ENCODE data around the gene TPK1.

The TPK1 gene

GRCh38 chr7:144848078-144848477, 12.2 kb upstream of the TPK1 start:
- Histone ChIP-seq H3K27me3 (ENCODE audit: control insufficient read depth, low read length) (no peaks in the 10 kb centered on the region), H3K79me2 (ENCODE audit: control insufficient read depth, low read length) (no peaks in the 10 kb centered on the region), H3K4me1 (ENCODE audit: control insufficient read depth, low read length) (no peaks in the 10 kb centered on the region), H3K27ac (ENCODE audit: low read depth, low read length) (no peak overlapping the region), H3K36me3 (ENCODE audit: control insufficient read depth, low read length) (no peaks in the 10 kb centered on the region), H3K4me2 (ENCODE audit: low read length) (no peak overlapping the region), H3K9me2 (replicated peaks; ENCODE audit: control insufficient read depth, low read length) (no peaks in the 10 kb centered on the region), H3K9me3 (ENCODE audit: control insufficient read depth, insufficient read depth, low read length) (no peaks in the 10 kb centered on the region), H3K4me3 (ENCODE audit: low read length) (no peak overlapping the region), H3F3A (ENCODE audit: control insufficient read depth, insufficient read depth) (no peaks in the 10 kb centered on the region), H4K20me1 (ENCODE audit: control insufficient read depth, insufficient read depth, low read depth, low read length) (no peaks in the 10 kb centered on the region)
- TF ChIP-seq EZH2phosphoT487 (IDR thresholded peaks at IDR 0.05; ENCODE audit: borderline replicate concordance, low read length), result no peak
- TF ChIP-seq CTCF (IDR thresholded peaks at IDR 0.05; ENCODE audit: low read depth, low read length, poor library complexity, severe bottlenecking), result no peak

- Histone ChIP-seq H4K20me1 (ENCODE audit: control insufficient read depth, insufficient read depth, low read depth, low read length) (no peaks in the 10 kb centered on the region), H3K36me3 (ENCODE audit: control insufficient read depth, low read length) (no peaks in the 10 kb centered on the region), H3K9me2 (replicated peaks; ENCODE audit: control insufficient read depth, low read length) (no peaks in the 10 kb centered on the region), H3K27me3 (ENCODE audit: control insufficient read depth, low read length) (no peaks in the 10 kb centered on the region), H3K4me1 (ENCODE audit: control insufficient read depth, low read length) (peaks cover 8% of the 10 kb centered on the region), H3K4me3 (ENCODE audit: low read length) (0 out of 2 replicates have a peak overlapping the region, but pooled peaks have one; percentile 12), H3F3A (ENCODE audit: control insufficient read depth, insufficient read depth) (0 out of 2 replicates have a peak, but pooled peaks cover 2% of the 10 kb centered on the region), H3K27ac (ENCODE audit: low read depth, low read length) (no peak overlapping the region), H3K4me2 (ENCODE audit: low read length) (peak overlapping the region; percentile 20; the same call in 1 of the 2 replicates), H3K9me3 (ENCODE audit: control insufficient read depth, insufficient read depth, low read length) (no peaks in the 10 kb centered on the region), H3K79me2 (ENCODE audit: control insufficient read depth, low read length) (no peaks in the 10 kb centered on the region)
- TF ChIP-seq EZH2phosphoT487 (IDR thresholded peaks at IDR 0.05; ENCODE audit: borderline replicate concordance, low read length) (no peak), CTCF (IDR thresholded peaks at IDR 0.05; ENCODE audit: low read depth, low read length, poor library complexity, severe bottlenecking) (no peak)
These were observed 6.6 kb upstream of the TPK1 start for GRCh38 chr7:144842377-144842851.

- H3K36me3 ChIP-seq (ENCODE audit: control insufficient read depth, low read length), result no peaks in the 10 kb centered on the region
- H3K4me1 ChIP-seq (ENCODE audit: control insufficient read depth, low read length), result peaks cover 34% of the 10 kb centered on the region
- H3K27ac ChIP-seq (ENCODE audit: low read depth, low read length), result no peak overlapping the region
- H3K4me3 ChIP-seq (ENCODE audit: low read length), result peak overlapping the region; percentile 90
- peak overlapping the region; percentile 95 for H3K4me2 ChIP-seq (ENCODE audit: low read length)
- H3K27me3 ChIP-seq (ENCODE audit: control insufficient read depth, low read length), result no peaks in the 10 kb centered on the region
- peaks cover 14% of the 10 kb centered on the region for H3K79me2 ChIP-seq (ENCODE audit: control insufficient read depth, low read length)
- H3F3A ChIP-seq (ENCODE audit: control insufficient read depth, insufficient read depth), result 0 out of 2 replicates have a peak, but pooled peaks cover 8% of the 10 kb centered on the region
- no peaks in the 10 kb centered on the region for H4K20me1 ChIP-seq (ENCODE audit: control insufficient read depth, insufficient read depth, low read depth, low read length)
- peaks cover 5% of the 10 kb centered on the region; the same call in 1 of the 2 replicates for H3K9me3 ChIP-seq (ENCODE audit: control insufficient read depth, insufficient read depth, low read length)
- TF ChIP-seq CTCF (IDR thresholded peaks at IDR 0.05; ENCODE audit: low read depth, low read length, poor library complexity, severe bottlenecking), result no peak
- no peak for TF ChIP-seq EZH2phosphoT487 (IDR thresholded peaks at IDR 0.05; ENCODE audit: borderline replicate concordance, low read length)
- H3K9me2 ChIP-seq (replicated peaks; ENCODE audit: control insufficient read depth, low read length), result no peaks in the 10 kb centered on the region
These were observed 641 bp upstream of the TPK1 start for GRCh38 chr7:144836545-144836842.

All from DOHH2 (cell line).